B cell (primary cell): ENCODE data around the gene HS3ST1. TPM values are rescaled to one million over a fixed set of nuclear protein-coding genes. Genes with fewer than 3 reads are reported as not detected.

Experiments
- ATAC-seq: fragments of 200-7000 bp; cut with Tn5 transposase; one replicate; pipeline ENCODE4 v1.10.0; 2021; ENCODE audit warnings: low read depth, mild to moderate bottlenecking, moderate number of reproducible peaks, moderate library complexity
- CTCF ChIA-PET: fragments of 350-600 bp; sonication (Branson Sonifier 250); formaldehyde crosslinking; loops from one replicate; lab custom pipeline; 2021; ENCODE audit warnings: antibody characterized with exemption, inconsistent platforms; lab: Charles Lee
- POLR2A ChIA-PET: fragments of 350-600 bp; sonication (Branson Sonifier 250); formaldehyde crosslinking; loops from one replicate; lab custom pipeline; 2021; ENCODE audit warnings: antibody characterized with exemption; lab: Charles Lee
- DNase-seq: peaks from one replicate; pipeline ENCODE4 v3.0.0; 2013
- H2AFZ ChIP-seq: 2 replicates; pipeline ENCODE4 v1.6.1; 2012; ENCODE audit warnings: mild to moderate bottlenecking, low read depth, low read length; ENCODE audit not compliant: insufficient read depth, poor library complexity, severe bottlenecking
- H3K27ac ChIP-seq, 2 donors: 1 replicate in 1 of 2; 2 replicates in 1 of 2; pipeline ENCODE4 v1.5.1; 2012 to 2013; ENCODE audit warnings: low read length in 2 of 2, mild to moderate bottlenecking in 2 of 2, moderate library complexity in 1 of 2
- H3K27me3 ChIP-seq, 4 experiments: fragments of 200-600 bp in 1 of 4; sonication (generic) in 1 of 4; replicated peaks in 1 of 4; 1 replicate in 2 of 4; 2 replicates in 2 of 4; pipeline versions ENCODE4 v1.6.1 to v1.7.0; 2013 to 2016; ENCODE audit warnings: low read length in 3 of 4, mild to moderate bottlenecking in 2 of 4, mixed read lengths in 1 of 4, moderate library complexity in 1 of 4; ENCODE audit not compliant: insufficient read depth in 4 of 4, control insufficient read depth in 3 of 4; ENCODE audit errors: control extremely low read depth in 1 of 4
- H3K36me3 ChIP-seq, 2 experiments: replicated peaks in 1 of 2; 1 replicate in 1 of 2; 2 replicates in 1 of 2; pipeline versions ENCODE4 v1.6.1 to v1.7.1; 2013; ENCODE audit warnings: low read length in 1 of 2; ENCODE audit not compliant: insufficient read depth in 2 of 2, control insufficient read depth in 1 of 2; ENCODE audit errors: control extremely low read depth in 1 of 2, extremely low read depth in 1 of 2
- H3K4me1 ChIP-seq, 2 donors: fragments of 200-600 bp in 1 of 2; sonication (generic) in 1 of 2; 1 replicate in 1 of 2; 2 replicates in 1 of 2; pipeline versions ENCODE4 v1.5.1 to v1.6.1; 2013 to 2017; ENCODE audit warnings: low read length in 2 of 2; ENCODE audit not compliant: control insufficient read depth in 2 of 2, insufficient read depth in 2 of 2
- H3K4me2 ChIP-seq: replicated peaks from 2 replicates; pipeline ENCODE3; 2012; ENCODE audit warnings: mild to moderate bottlenecking, low read depth, low read length; ENCODE audit not compliant: poor library complexity, severe bottlenecking
- H3K4me3 ChIP-seq, 5 experiments: fragments of 200-600 bp in 1 of 5; sonication (generic) in 1 of 5; 1 replicate in 3 of 5; 2 replicates in 2 of 5; pipeline versions ENCODE4 v1.5.1 to v1.7.0; 2011 to 2016; ENCODE audit warnings: low read length in 4 of 5, mild to moderate bottlenecking in 4 of 5, low read depth in 2 of 5, control low read depth in 1 of 5, moderate library complexity in 1 of 5; ENCODE audit not compliant: insufficient read depth in 1 of 5; ENCODE audit errors: control extremely low read depth in 1 of 5, extremely low read depth in 1 of 5
- H3K79me2 ChIP-seq: fragments of 200-600 bp; sonication (generic); one replicate; pipeline ENCODE4 v1.6.0; 2016; ENCODE audit warnings: low read length; ENCODE audit not compliant: control insufficient read depth, insufficient read depth
- H3K9ac ChIP-seq: fragments of 200-600 bp; sonication (generic); 2 replicates; pipeline ENCODE4 v1.6.1; 2017; ENCODE audit warnings: mild to moderate bottlenecking, low read length, moderate library complexity
- H3K9me3 ChIP-seq, 3 donors: one replicate each; pipeline versions ENCODE4 v1.6.1 to v1.7.1; 2013; ENCODE audit warnings: low read length in 2 of 3; ENCODE audit not compliant: control insufficient read depth in 2 of 3, insufficient read depth in 1 of 3; ENCODE audit errors: control extremely low read depth in 1 of 3
- H4K20me1 ChIP-seq: 2 replicates; pipeline ENCODE4 v1.6.0; 2012; ENCODE audit warnings: mild to moderate bottlenecking, low read length; ENCODE audit not compliant: insufficient read depth, control insufficient read depth, poor library complexity, severe bottlenecking
- H3K27ac Mint-ChIP-seq: one replicate; pipeline ENCODE4 v1.8.0; 2021; ENCODE audit warnings: mixed read lengths
- H3K27me3 Mint-ChIP-seq: one replicate; pipeline ENCODE4 v1.8.0; 2021; ENCODE audit warnings: mixed read lengths
- H3K4me1 Mint-ChIP-seq: one replicate; pipeline ENCODE4 v1.8.0; 2021; ENCODE audit warnings: mixed read lengths
- H3K4me3 Mint-ChIP-seq: one replicate; pipeline ENCODE4 v1.8.0; 2021; ENCODE audit warnings: mixed read lengths
- H3K9me3 Mint-ChIP-seq: one replicate; pipeline ENCODE4 v1.8.0; 2022; ENCODE audit warnings: mixed read lengths; ENCODE audit not compliant: insufficient read depth
- CTCF ChIP-seq: fragments of 200-600 bp; IDR thresholded peaks from one replicate; pipeline ENCODE4 v1.8.0; 2022; ENCODE audit warnings: antibody characterized with exemption, mild to moderate bottlenecking
- EZH2 ChIP-seq: IDR thresholded peaks from 2 replicates; pipeline ENCODE4 v1.6.1; 2012; ENCODE audit warnings: borderline replicate concordance, low read depth, mild to moderate bottlenecking, moderate library complexity, low read length; ENCODE audit not compliant: insufficient read depth, poor library complexity, severe bottlenecking
- WGBS: methylation state at CpG from one replicate; pipeline ENCODE4 v1.1.5; 2013; ENCODE audit warnings: missing lambda C conversion rate; ENCODE audit not compliant: insufficient coverage; 5-methylcytosine and 5-hydroxymethylcytosine counted together
- intact Hi-C: fragments of 100-400 bp; cut with micrococcal nuclease; formaldehyde crosslinking; loops from one replicate; pipeline ENCODE4 v1.10.0; 2022
- polyA plus RNA-seq: library from polyadenylated mRNA; depleted of rRNA; stranded (reverse); fragments of >200 nt; gene quantifications from 2 replicates; pipeline ENCODE4 v1.2.3, GENCODE V29; 2012
- total RNA-seq, 2 donors: library from RNA; stranded (reverse); fragments of 120-200 nt in 1 of 2; gene quantifications; 1 replicate in 1 of 2; 2 replicates in 1 of 2; pipeline versions ENCODE4 v1.2.3 to v1.2.4, GENCODE V29; 2013 to 2022

Gene HS3ST1
- total and polyA plus RNA-seq, 2 donors (not counting 1 experiment from before 2014, with no cell fraction given) = 4.3 to 17.7 TPM

- H4K20me1 ChIP-seq = no peaks in the 10 kb centered on the region
- no peaks in the 10 kb centered on the region for H3K79me2 ChIP-seq
- WGBS = no CpG with 5 or more reads among the region's 1 CpG
- ChIA-PET CTCF (no interaction called here), POLR2A (no interaction called here)
- H3K4me3 ChIP-seq = no peak overlapping the region
- H3K4me1 Mint-ChIP-seq = peaks cover 36% of the 10 kb centered on the region
- intact Hi-C loops = loop anchor here (5.0 kb wide), 2 partner anchors 372 to 1357 kb away; partner anchors contain the start of gene WDR1
- no peak overlapping the region for H3K9ac ChIP-seq
- no peak overlapping the region for H3K4me2 ChIP-seq
- H3K9me3 ChIP-seq = peaks cover 0 to 2% (median 0%) of the 10 kb centered on the region in 3 donors
- H3K27ac ChIP-seq = no peak overlapping the region
- no peak overlapping the region for H3K4me3 Mint-ChIP-seq
- no peaks in the 10 kb centered on the region for H3K27me3 ChIP-seq
- H3K4me1 ChIP-seq = peaks cover 28 to 36% of the 10 kb centered on the region in 2 donors
- H3K36me3 ChIP-seq = no peaks in the 10 kb centered on the region
- H3K9me3 Mint-ChIP-seq = no peaks in the 10 kb centered on the region
- TF ChIP-seq EZH2 (no peak), CTCF (no peak)
- H2AFZ ChIP-seq = no peak overlapping the region
- no peak for DNase-seq
- ATAC-seq = no peak
- H3K27me3 Mint-ChIP-seq = no peaks in the 10 kb centered on the region
- no peak overlapping the region for H3K27ac Mint-ChIP-seq
These were observed 45.5 kb upstream of the HS3ST1 start for GRCh38 chr4:11474146-11474545.

- POLR2A ChIA-PET = no interaction called here
- H3K9ac ChIP-seq = no peak overlapping the region
- ATAC-seq = no peak
- Mint-ChIP-seq H3K27me3 (no peaks in the 10 kb centered on the region), H3K9me3 (no peaks in the 10 kb centered on the region), H3K4me3 (peak overlapping the region; percentile 42), H3K4me1 (peaks cover 47% of the 10 kb centered on the region), H3K27ac (peak overlapping the region; percentile 43)
- no CpG with 5 or more reads among the region's 3 CpGs for WGBS
- intact Hi-C loops = loop anchor here (5.0 kb wide), 2 partner anchors 370 to 1355 kb away; partner anchors contain the start of gene WDR1
- H2AFZ ChIP-seq = peak overlapping the region; percentile 34
- H4K20me1 ChIP-seq = no peaks in the 10 kb centered on the region
- no peaks in the 10 kb centered on the region for H3K36me3 ChIP-seq
- H3K4me1 ChIP-seq = peaks cover 39 to 42% of the 10 kb centered on the region in 2 donors
- CTCF ChIA-PET = interaction anchor here (1.3 to 1.9 kb wide), 3 partner anchors 37 to 49 kb away, joined by 3 to 8 read pairs (median 3); no protein-coding TSS in a partner anchor
- no peaks in the 10 kb centered on the region for H3K27me3 ChIP-seq
- DNase-seq = no peak
- peak overlapping the region; percentile 72 for H3K4me2 ChIP-seq
- peaks cover 0 to 2% (median 0%) of the 10 kb centered on the region in 3 donors for H3K9me3 ChIP-seq
- TF ChIP-seq EZH2 (no peak), CTCF (no peak)
- H3K79me2 ChIP-seq = no peaks in the 10 kb centered on the region
- peak overlapping the region in 1 of 2 donors; percentile 81 for H3K27ac ChIP-seq
- H3K4me3 ChIP-seq = no peak overlapping the region
These were observed 43.8 kb upstream of the HS3ST1 start for GRCh38 chr4:11472535-11472934.
